ENCODE measurements around the gene TSPY1.
"Not testable (repeated sequence)": the region's sequence is repeated elsewhere in the genome, so short reads cannot be mapped to it uniquely, and the experiment has no call there.

The TSPY1 gene

GRCh38 chrY:9466655-9467054 is at the start of gene TSPY1:
TSPY1 (plus strand) TSS chrY:9466955; CDS start chrY:9467001, 46 bp downstream.
- DNase-seq = not testable (repeated sequence)

GRCh38 chrY:9486967-9487366 is 20.2 kb downstream of the TSPY1 start, which contains the start of gene TSPY9:
TSPY9 (plus strand) TSS chrY:9487267; CDS start chrY:9487313, 46 bp downstream.
- not testable (repeated sequence) for DNase-seq

- not testable (repeated sequence) for DNase-seq
Measured at GRCh38 chrY:9504396-9504795, 37.6 kb downstream of the TSPY1 start.

- DNase-seq = not testable (repeated sequence)
Measured at GRCh38 chrY:9516287-9516686, 49.5 kb downstream of the TSPY1 start.

All from DMS79 (cell line).